Dendritic cell treated with granulocyte-macrophage colony-stimulating factor and Interleukin-4, amounts not matched to agents 40 ng/mL and 50 ng/mL, for 4 days (primary cell): Measurements from ENCODE around the gene HAGH.

Experiments
- H3K27ac Mint-ChIP-seq: one replicate; pipeline ENCODE4 v1.8.0; 2022; ENCODE audit warnings: mild to moderate bottlenecking, mixed read lengths
- H3K27me3 Mint-ChIP-seq: one replicate; pipeline ENCODE4 v1.8.0; 2022; ENCODE audit warnings: mild to moderate bottlenecking, mixed read lengths
- H3K36me3 Mint-ChIP-seq: one replicate; pipeline ENCODE4 v1.8.0; 2022; ENCODE audit warnings: low read depth, mixed read lengths
- H3K4me1 Mint-ChIP-seq: one replicate; pipeline ENCODE4 v1.8.0; 2022; ENCODE audit warnings: low read depth, mixed read lengths
- H3K4me3 Mint-ChIP-seq: one replicate; pipeline ENCODE4 v1.8.0; 2022; ENCODE audit warnings: mild to moderate bottlenecking, moderate library complexity, mixed read lengths
- H3K9me3 Mint-ChIP-seq: one replicate; pipeline ENCODE4 v1.8.0; 2022; ENCODE audit warnings: mixed read lengths
- intact Hi-C: fragments of 100-400 bp; cut with micrococcal nuclease; formaldehyde crosslinking; loops from one replicate; pipeline ENCODE4 v1.15.0; 2022

The HAGH gene

GRCh38 chr16:1851793-1852192 is 25.2 kb upstream of the HAGH start:
- no peaks in the 10 kb centered on the region for H3K36me3 Mint-ChIP-seq
- peaks cover 23% of the 10 kb centered on the region for H3K27me3 Mint-ChIP-seq
- no peak overlapping the region for H3K4me3 Mint-ChIP-seq
- H3K4me1 Mint-ChIP-seq = no peaks in the 10 kb centered on the region
- no peaks in the 10 kb centered on the region for H3K9me3 Mint-ChIP-seq
- intact Hi-C loops = no loop called here
- no peak overlapping the region for H3K27ac Mint-ChIP-seq

- intact Hi-C loops = no loop called here
- no peaks in the 10 kb centered on the region for H3K36me3 Mint-ChIP-seq
Observed at GRCh38 chr16:1850981-1851380, 24.4 kb upstream of the HAGH start.

GRCh38 chr16:1846416-1846815 is 19.8 kb upstream of the HAGH start:
- Mint-ChIP-seq H3K27ac (no peak overlapping the region), H3K27me3 (peaks cover 12% of the 10 kb centered on the region), H3K9me3 (no peaks in the 10 kb centered on the region), H3K4me3 (no peak overlapping the region), H3K4me1 (no peaks in the 10 kb centered on the region), H3K36me3 (no peaks in the 10 kb centered on the region)
- intact Hi-C loops = no loop called here

More at GRCh38 chr16:1850981-1851380, 24.4 kb upstream of the HAGH start:
- H3K9me3 Mint-ChIP-seq = no peaks in the 10 kb centered on the region
- no peak overlapping the region for H3K4me3 Mint-ChIP-seq
- peaks cover 24% of the 10 kb centered on the region for H3K27me3 Mint-ChIP-seq
- no peak overlapping the region for H3K27ac Mint-ChIP-seq
- H3K4me1 Mint-ChIP-seq = no peaks in the 10 kb centered on the region

GRCh38 chr16:1845985-1846384 is 19.4 kb upstream of the HAGH start:
- intact Hi-C loops = no loop called here
- Mint-ChIP-seq H3K27me3 (peaks cover 9% of the 10 kb centered on the region), H3K4me3 (no peak overlapping the region), H3K9me3 (no peaks in the 10 kb centered on the region), H3K4me1 (no peaks in the 10 kb centered on the region), H3K36me3 (no peaks in the 10 kb centered on the region), H3K27ac (no peak overlapping the region)

GRCh38 chr16:1839554-1839953 is 12.9 kb upstream of the HAGH start:
- H3K4me3 Mint-ChIP-seq = no peak overlapping the region
- no peak overlapping the region for H3K27ac Mint-ChIP-seq
- intact Hi-C loops = no loop called here
- no peaks in the 10 kb centered on the region for H3K4me1 Mint-ChIP-seq
- peaks cover 6% of the 10 kb centered on the region for H3K36me3 Mint-ChIP-seq
- H3K27me3 Mint-ChIP-seq = no peaks in the 10 kb centered on the region
- no peaks in the 10 kb centered on the region for H3K9me3 Mint-ChIP-seq

GRCh38 chr16:1834096-1834495 is 7.5 kb upstream of the HAGH start:
- intact Hi-C loops = no loop called here
- Mint-ChIP-seq H3K36me3 (peaks cover 26% of the 10 kb centered on the region), H3K27ac (no peak overlapping the region), H3K4me1 (peaks cover 9% of the 10 kb centered on the region), H3K4me3 (no peak overlapping the region), H3K27me3 (no peaks in the 10 kb centered on the region), H3K9me3 (no peaks in the 10 kb centered on the region)

- no peak overlapping the region for H3K27ac Mint-ChIP-seq
Observed at GRCh38 chr16:1832838-1833454, 6.3 kb upstream of the HAGH start.

GRCh38 chr16:1831186-1832075 is 4.8 kb upstream of the HAGH start:
- no peak overlapping the region for H3K27ac Mint-ChIP-seq
- intact Hi-C loops = no loop called here

More at GRCh38 chr16:1832838-1833454, 6.3 kb upstream of the HAGH start:
- intact Hi-C loops = no loop called here
- H3K4me1 Mint-ChIP-seq = peaks cover 13% of the 10 kb centered on the region
- H3K9me3 Mint-ChIP-seq = no peaks in the 10 kb centered on the region
- no peaks in the 10 kb centered on the region for H3K27me3 Mint-ChIP-seq
- peaks cover 26% of the 10 kb centered on the region for H3K36me3 Mint-ChIP-seq
- no peak overlapping the region for H3K4me3 Mint-ChIP-seq

GRCh38 chr16:1830213-1830612 is 3.6 kb upstream of the HAGH start:
- Mint-ChIP-seq H3K4me3 (no peak overlapping the region), H3K4me1 (peaks cover 19% of the 10 kb centered on the region), H3K36me3 (peaks cover 35% of the 10 kb centered on the region), H3K9me3 (no peaks in the 10 kb centered on the region), H3K27me3 (no peaks in the 10 kb centered on the region), H3K27ac (no peak overlapping the region)
- intact Hi-C loops = no loop called here

More at GRCh38 chr16:1831186-1832075, 4.8 kb upstream of the HAGH start:
- Mint-ChIP-seq H3K4me3 (no peak overlapping the region), H3K36me3 (peaks cover 35% of the 10 kb centered on the region), H3K27me3 (no peaks in the 10 kb centered on the region), H3K9me3 (no peaks in the 10 kb centered on the region), H3K4me1 (peaks cover 19% of the 10 kb centered on the region)

GRCh38 chr16:1828645-1829410 is 2.2 kb upstream of the HAGH start:
- H3K36me3 Mint-ChIP-seq = peaks cover 45% of the 10 kb centered on the region
- no peaks in the 10 kb centered on the region for H3K9me3 Mint-ChIP-seq
- intact Hi-C loops = no loop called here
- no peaks in the 10 kb centered on the region for H3K27me3 Mint-ChIP-seq
- peaks cover 30% of the 10 kb centered on the region for H3K4me1 Mint-ChIP-seq
- H3K4me3 Mint-ChIP-seq = peak overlapping the region; percentile 30
- H3K27ac Mint-ChIP-seq = no peak overlapping the region

GRCh38 chr16:1825864-1826690 is 548 bp downstream of the HAGH start:
- intact Hi-C loops = no loop called here
- Mint-ChIP-seq H3K4me1 (peaks cover 32% of the 10 kb centered on the region), H3K9me3 (no peaks in the 10 kb centered on the region), H3K27me3 (no peaks in the 10 kb centered on the region), H3K36me3 (peaks cover 55% of the 10 kb centered on the region), H3K27ac (peak overlapping the region; percentile 95), H3K4me3 (peak overlapping the region; percentile 88)

GRCh38 chr16:1825381-1825863 is 1.2 kb downstream of the HAGH start:
- peak overlapping the region; percentile 76 for H3K4me3 Mint-ChIP-seq
- peaks cover 32% of the 10 kb centered on the region for H3K4me1 Mint-ChIP-seq
- intact Hi-C loops = no loop called here
- no peaks in the 10 kb centered on the region for H3K9me3 Mint-ChIP-seq
- no peaks in the 10 kb centered on the region for H3K27me3 Mint-ChIP-seq
- peak overlapping the region; percentile 80 for H3K27ac Mint-ChIP-seq
- H3K36me3 Mint-ChIP-seq = peaks cover 55% of the 10 kb centered on the region

GRCh38 chr16:1823821-1824220 is 2.8 kb downstream of the HAGH start:
- H3K4me3 Mint-ChIP-seq = no peak overlapping the region
- peaks cover 21% of the 10 kb centered on the region for H3K4me1 Mint-ChIP-seq
- no peaks in the 10 kb centered on the region for H3K9me3 Mint-ChIP-seq
- intact Hi-C loops = no loop called here
- H3K27ac Mint-ChIP-seq = no peak overlapping the region
- H3K27me3 Mint-ChIP-seq = no peaks in the 10 kb centered on the region
- H3K36me3 Mint-ChIP-seq = peaks cover 64% of the 10 kb centered on the region
